OCI-LY7 (cell line): ENCODE data around the gene VEGFB. TPM values are rescaled to one million over a fixed set of nuclear protein-coding genes. Genes with fewer than 3 reads are reported as not detected.

Experiments used
- BruUV-seq: library from RNA; stranded (reverse); fragments of 400-500 nt; replicated peaks from 2 replicates; lab custom pipeline; 2021; lab: Mats Ljungman, UMichigan
- CTCF ChIA-PET: fragments of 300-600 bp; sonication (Branson Sonifier 250); formaldehyde crosslinking; loops from one replicate; lab custom pipeline; 2022; ENCODE audit warnings: antibody characterized with exemption; ENCODE audit not compliant: unreplicated experiment; lab: Charles Lee
- POLR2A ChIA-PET: fragments of 300-600 bp; sonication (Branson Sonifier 250); formaldehyde crosslinking; loops from one replicate; lab custom pipeline; 2022; ENCODE audit warnings: antibody characterized with exemption; lab: Charles Lee
- DNase-seq: peaks from one replicate; pipeline ENCODE4 v3.0.0-alpha.2; 2015; ENCODE audit warnings: low spot score
- H2AFZ ChIP-seq: fragments of 200-600 bp; sonication (generic), shearing (Covaris generic); 2 replicates; pipeline ENCODE4 v1.6.1; 2014; ENCODE audit warnings: mild to moderate bottlenecking, antibody characterized with exemption, low read length, moderate library complexity
- H3K27ac ChIP-seq: fragments of 200-600 bp; sonication (generic); 2 replicates; pipeline ENCODE4 v1.5.1; 2014; ENCODE audit warnings: mixed run types, low read depth, mild to moderate bottlenecking, moderate library complexity, low read length, inconsistent platforms; ENCODE audit not compliant: poor library complexity, severe bottlenecking
- H3K36me3 ChIP-seq: fragments of 200-600 bp; sonication (generic); 2 replicates; pipeline ENCODE4 v1.6.1; 2014; ENCODE audit warnings: mild to moderate bottlenecking, antibody characterized with exemption, low read length, moderate library complexity, mixed read lengths; ENCODE audit not compliant: insufficient read depth
- H3K4me1 ChIP-seq: fragments of 200-600 bp; sonication (generic); 2 replicates; pipeline ENCODE4 v1.5.1; 2014; ENCODE audit warnings: mild to moderate bottlenecking, low read length; ENCODE audit not compliant: insufficient read depth, poor library complexity, severe bottlenecking
- H3K4me2 ChIP-seq: fragments of 200-600 bp; sonication (generic); 2 replicates; pipeline ENCODE4 v1.6.1; 2014; ENCODE audit warnings: mild to moderate bottlenecking, low read length
- H3K4me3 ChIP-seq: fragments of 200-600 bp; sonication (generic); 2 replicates; pipeline ENCODE4 v1.5.1; 2014; ENCODE audit warnings: mild to moderate bottlenecking, low read depth, low read length; ENCODE audit not compliant: poor library complexity, severe bottlenecking
- H3K79me2 ChIP-seq: fragments of 200-600 bp; sonication (generic); 2 replicates; pipeline ENCODE4 v1.6.1; 2016; ENCODE audit warnings: low read depth, mild to moderate bottlenecking, low read length, moderate library complexity, mixed read lengths; ENCODE audit not compliant: insufficient read depth
- H3K9me2 ChIP-seq: fragments of 200-600 bp; sonication (generic); 2 replicates; pipeline ENCODE4 v1.6.1; 2016; ENCODE audit warnings: mild to moderate bottlenecking, low read length, mixed read lengths; ENCODE audit not compliant: insufficient read depth
- H3K9me3 ChIP-seq: fragments of 200-600 bp; sonication (generic); 2 replicates; pipeline ENCODE4 v1.6.1; 2014; ENCODE audit warnings: mild to moderate bottlenecking, mixed run types, low read length, mixed read lengths
- H4K20me1 ChIP-seq: fragments of 200-600 bp; sonication (generic); 2 replicates; pipeline ENCODE4 v1.6.1; 2014; ENCODE audit warnings: mild to moderate bottlenecking, antibody characterized with exemption, low read length, moderate library complexity, mixed read lengths; ENCODE audit not compliant: insufficient read depth
- EZH2phosphoT487 ChIP-seq: fragments of 200-600 bp; sonication (generic); IDR thresholded peaks from 2 replicates; pipeline ENCODE4 v1.6.1; 2018; ENCODE audit warnings: low read depth, borderline replicate concordance, mild to moderate bottlenecking, mixed run types, antibody characterized with exemption, low read length, moderate library complexity, mixed read lengths
- intact Hi-C: fragments of 100-400 bp; cut with micrococcal nuclease; formaldehyde crosslinking; loops from one replicate; pipeline ENCODE4 v1.10.0; 2022; ENCODE audit not compliant: unreplicated experiment
- total RNA-seq, 2 experiments: library from RNA; depleted of rRNA in 1 of 2; stranded (reverse); fragments of >200 nt in 1 of 2; shearing (Covaris generic) in 1 of 2; gene quantifications; 2 replicates each; pipeline ENCODE4 v1.2.3, GENCODE V29; 2014 to 2022
- TF ChIP-seq, protein P1 (sequence below): fragments of 200-600 bp; sonication (generic); conservative IDR thresholded peaks from 2 replicates; pipeline ENCODE4 v1.5.1; 2014; ENCODE audit warnings: mild to moderate bottlenecking, antibody characterized with exemption, low read length, moderate library complexity, mixed read lengths

VEGFB gene
- total RNA-seq, 2 experiments from 2014 or later = 35.3 to 59.6 TPM

DNA sequence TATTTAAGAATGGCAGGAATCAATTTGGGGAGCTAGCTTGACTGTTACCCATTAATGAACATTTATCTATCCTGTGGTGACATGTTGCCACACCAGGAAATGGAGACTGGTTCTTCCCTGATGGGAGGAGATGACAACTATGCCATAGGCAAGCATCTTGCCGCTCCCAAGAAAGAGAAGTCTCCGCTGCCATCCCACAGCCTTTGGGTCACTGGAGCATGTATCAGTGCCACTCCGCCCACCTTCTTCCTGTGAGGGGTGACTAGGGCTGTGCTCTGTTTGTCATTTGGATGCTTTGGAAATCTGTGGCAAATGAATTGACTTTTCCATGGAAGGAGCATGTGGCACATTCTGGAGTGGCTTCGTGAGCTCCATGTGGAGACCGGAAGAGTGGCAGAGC lies 42.0 kb upstream of the VEGFB start:
- Histone ChIP-seq H3K79me2 (no peaks in the 10 kb centered on the region; the same call in 1 of the 2 replicates), H3K4me2 (no peak overlapping the region), H4K20me1 (peaks cover 35% of the 10 kb centered on the region), H3K4me1 (no peaks in the 10 kb centered on the region), H3K36me3 (no peaks in the 10 kb centered on the region; the same call in none of the 2 replicates), H2AFZ (no peak overlapping the region), H3K27ac (no peak overlapping the region), H3K9me2 (no peaks in the 10 kb centered on the region), H3K4me3 (no peak overlapping the region), H3K9me3 (no peaks in the 10 kb centered on the region)
- intact Hi-C loops = no loop called here
- POLR2A ChIA-PET = interaction anchor here (0.6 to 0.7 kb wide), 2 partner anchors 30 to 68 kb away, joined by 3 to 5 read pairs; no protein-coding TSS in a partner anchor
- DNase-seq = no peak
- TF ChIP-seq, protein P1, sequence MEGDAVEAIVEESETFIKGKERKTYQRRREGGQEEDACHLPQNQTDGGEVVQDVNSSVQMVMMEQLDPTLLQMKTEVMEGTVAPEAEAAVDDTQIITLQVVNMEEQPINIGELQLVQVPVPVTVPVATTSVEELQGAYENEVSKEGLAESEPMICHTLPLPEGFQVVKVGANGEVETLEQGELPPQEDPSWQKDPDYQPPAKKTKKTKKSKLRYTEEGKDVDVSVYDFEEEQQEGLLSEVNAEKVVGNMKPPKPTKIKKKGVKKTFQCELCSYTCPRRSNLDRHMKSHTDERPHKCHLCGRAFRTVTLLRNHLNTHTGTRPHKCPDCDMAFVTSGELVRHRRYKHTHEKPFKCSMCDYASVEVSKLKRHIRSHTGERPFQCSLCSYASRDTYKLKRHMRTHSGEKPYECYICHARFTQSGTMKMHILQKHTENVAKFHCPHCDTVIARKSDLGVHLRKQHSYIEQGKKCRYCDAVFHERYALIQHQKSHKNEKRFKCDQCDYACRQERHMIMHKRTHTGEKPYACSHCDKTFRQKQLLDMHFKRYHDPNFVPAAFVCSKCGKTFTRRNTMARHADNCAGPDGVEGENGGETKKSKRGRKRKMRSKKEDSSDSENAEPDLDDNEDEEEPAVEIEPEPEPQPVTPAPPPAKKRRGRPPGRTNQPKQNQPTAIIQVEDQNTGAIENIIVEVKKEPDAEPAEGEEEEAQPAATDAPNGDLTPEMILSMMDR = no peak
- no peak for TF ChIP-seq EZH2phosphoT487
- BruUV-seq = no TSS peak
- CTCF ChIA-PET = no interaction called here

DNA sequence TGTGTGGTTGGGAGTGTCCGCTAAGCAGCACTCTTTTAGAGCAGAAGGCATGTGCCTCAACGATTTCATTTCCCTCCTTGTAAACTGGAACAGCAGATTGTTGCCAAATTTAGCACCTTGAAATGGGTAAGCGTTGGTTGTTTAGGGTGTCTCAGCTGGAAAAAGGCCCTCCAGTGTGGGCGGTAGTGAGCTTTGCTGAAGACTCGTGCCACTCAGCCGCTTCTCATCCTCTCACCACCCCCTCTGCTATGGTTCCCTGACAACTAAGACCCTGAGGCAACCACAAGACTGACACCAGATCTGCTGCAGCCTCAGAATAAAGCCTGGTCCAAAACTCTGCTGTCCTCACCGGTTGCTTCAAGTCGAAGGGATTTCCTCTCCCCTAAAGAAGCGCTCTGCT lies 37.8 kb upstream of the VEGFB start:
- no peaks in the 10 kb centered on the region; the same call in 1 of the 2 replicates for H3K79me2 ChIP-seq
- TF ChIP-seq, protein P1 = no peak
- TF ChIP-seq EZH2phosphoT487 = no peak
- H3K4me1 ChIP-seq = no peaks in the 10 kb centered on the region
- peaks cover 15% of the 10 kb centered on the region for H4K20me1 ChIP-seq
- no peak for DNase-seq
- H3K4me2 ChIP-seq = no peak overlapping the region
- no peak overlapping the region for H2AFZ ChIP-seq
- ChIA-PET CTCF (no interaction called here), POLR2A (interaction anchor here (1.7 kb wide), 2 partner anchors 9 to 10 kb away, joined by 3 to 5 read pairs; partner anchors contain the start of gene FERMT3)
- H3K9me2 ChIP-seq = no peaks in the 10 kb centered on the region
- H3K9me3 ChIP-seq = no peaks in the 10 kb centered on the region
- intact Hi-C loops = no loop called here
- no TSS peak for BruUV-seq
- H3K27ac ChIP-seq = no peak overlapping the region
- H3K4me3 ChIP-seq = no peak overlapping the region
- peaks cover 21% of the 10 kb centered on the region for H3K36me3 ChIP-seq

DNA sequence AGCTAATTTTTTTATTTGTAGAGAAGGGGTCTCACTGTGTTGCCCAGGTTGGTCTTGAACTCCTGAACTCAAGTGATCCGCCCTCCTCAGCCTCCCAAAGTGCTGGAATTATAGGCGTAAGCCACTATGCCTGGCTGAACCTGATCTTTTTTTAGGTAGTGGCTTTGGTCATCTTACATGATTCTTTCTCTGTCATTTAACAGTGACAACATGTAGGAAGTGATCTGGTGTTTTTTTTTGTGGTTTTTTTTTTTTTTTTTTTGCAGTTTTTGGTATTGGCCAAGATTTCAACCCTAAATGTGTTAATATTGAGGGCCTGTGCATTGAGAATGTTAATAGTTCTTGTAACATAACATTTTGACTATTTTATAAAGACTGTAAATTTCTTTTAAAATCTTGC lies 35.9 kb upstream of the VEGFB start:
- Histone ChIP-seq H4K20me1 (peaks cover 6% of the 10 kb centered on the region; the same call in 1 of the 2 replicates), H3K79me2 (no peaks in the 10 kb centered on the region), H3K4me3 (no peak overlapping the region), H2AFZ (no peak overlapping the region), H3K4me2 (no peak overlapping the region), H3K9me3 (no peaks in the 10 kb centered on the region), H3K4me1 (no peaks in the 10 kb centered on the region), H3K9me2 (no peaks in the 10 kb centered on the region), H3K27ac (no peak overlapping the region), H3K36me3 (peaks cover 39% of the 10 kb centered on the region)
- intact Hi-C loops = no loop called here
- ChIA-PET POLR2A (no interaction called here), CTCF (no interaction called here)
- no peak for DNase-seq
- TF ChIP-seq, protein P1 = no peak
- TF ChIP-seq EZH2phosphoT487 = no peak
- BruUV-seq = no TSS peak
